ENCODE measurements around the gene MYO18B. TPM values are rescaled to one million over a fixed set of nuclear protein-coding genes. Genes with fewer than 3 reads are reported as not detected.
A peak's percentile ranks its signal among the peaks of the same experiment; 100 is the strongest.
"Not testable (repeated sequence)": the region's sequence is repeated elsewhere in the genome, so short reads cannot be mapped to it uniquely, and the experiment has no call there.

MYO18B gene
- total RNA-seq, 1 donor = 0.54 TPM

GRCh38 chr22:25969901-25970300 is 227.9 kb downstream of the MYO18B start:
- no peak for DNase-seq (ENCODE audit: low read depth in 2 of 3, low spot score in 2 of 3)

GRCh38 chr22:25970374-25970911 is 228.5 kb downstream of the MYO18B start:
- DNase-seq (ENCODE audit: low read depth in 2 of 3, low spot score in 2 of 3) = peak in 1 of 3 donors; percentile 25

GRCh38 chr22:25970999-25971811 is 229.2 kb downstream of the MYO18B start:
- no peak for DNase-seq (ENCODE audit: low read depth in 2 of 3, low spot score in 2 of 3)

- DNase-seq (ENCODE audit: low read depth in 2 of 3, low spot score in 2 of 3) = no peak
Measured at GRCh38 chr22:25972397-25972796, 230.4 kb downstream of the MYO18B start.

- DNase-seq (ENCODE audit: low read depth in 2 of 3, low spot score in 2 of 3) = no peak
Measured at GRCh38 chr22:25976356-25976755, 234.4 kb downstream of the MYO18B start.

- no peak for DNase-seq (ENCODE audit: low read depth in 2 of 3, low spot score in 2 of 3)
Measured at GRCh38 chr22:25979968-25980367, 238.0 kb downstream of the MYO18B start.

- DNase-seq (ENCODE audit: low read depth in 2 of 3, low spot score in 2 of 3) = not testable (repeated sequence)
Measured at GRCh38 chr22:25984911-25985310, 242.9 kb downstream of the MYO18B start.

GRCh38 chr22:25987948-25988347 is 246.0 kb downstream of the MYO18B start:
- DNase-seq (ENCODE audit: low read depth in 2 of 3, low spot score in 2 of 3) = peak in 2 of 3 donors; percentile 18 to 60

- DNase-seq (ENCODE audit: low read depth in 2 of 3, low spot score in 2 of 3) = no peak
Measured at GRCh38 chr22:25990940-25991339, 249.0 kb downstream of the MYO18B start.

GRCh38 chr22:25992331-25992730 is 250.3 kb downstream of the MYO18B start:
- DNase-seq (ENCODE audit: low read depth in 2 of 3, low spot score in 2 of 3) = no peak

GRCh38 chr22:25996669-25997068 is 254.7 kb downstream of the MYO18B start:
- no peak for DNase-seq (ENCODE audit: low read depth in 2 of 3, low spot score in 2 of 3)

- no peak for DNase-seq (ENCODE audit: low read depth in 2 of 3, low spot score in 2 of 3)
Measured at GRCh38 chr22:25997886-25998775, 256.1 kb downstream of the MYO18B start.

- no peak for DNase-seq (ENCODE audit: low read depth in 2 of 3, low spot score in 2 of 3)
Measured at GRCh38 chr22:26002456-26002855, 260.5 kb downstream of the MYO18B start.

- no peak for DNase-seq (ENCODE audit: low read depth in 2 of 3, low spot score in 2 of 3)
Measured at GRCh38 chr22:26004477-26004876, 262.5 kb downstream of the MYO18B start.

- DNase-seq (ENCODE audit: low read depth in 2 of 3, low spot score in 2 of 3) = no peak
Measured at GRCh38 chr22:26008587-26008986, 266.6 kb downstream of the MYO18B start.

GRCh38 chr22:26016916-26017315 is 274.9 kb downstream of the MYO18B start:
- no peak for DNase-seq (ENCODE audit: low read depth in 2 of 3, low spot score in 2 of 3)

- DNase-seq (ENCODE audit: low read depth in 2 of 3, low spot score in 2 of 3) = no peak
Measured at GRCh38 chr22:26017932-26018331, 275.9 kb downstream of the MYO18B start.

GRCh38 chr22:26019596-26019995 is 277.6 kb downstream of the MYO18B start:
- DNase-seq (ENCODE audit: low read depth in 2 of 3, low spot score in 2 of 3) = no peak

GRCh38 chr22:26021516-26021915 is 279.5 kb downstream of the MYO18B start:
- DNase-seq (ENCODE audit: low read depth in 2 of 3, low spot score in 2 of 3) = no peak

- no peak for DNase-seq (ENCODE audit: low read depth in 2 of 3, low spot score in 2 of 3)
Measured at GRCh38 chr22:26023104-26023775, 281.3 kb downstream of the MYO18B start.

GRCh38 chr22:26025626-26026025 is 283.6 kb downstream of the MYO18B start:
- no peak for DNase-seq (ENCODE audit: low read depth in 2 of 3, low spot score in 2 of 3)

Data from hematopoietic multipotent progenitor cell (in vitro differentiated cells).